Measurements from ENCODE around the gene PTPRQ. TPM values are rescaled to one million over a fixed set of nuclear protein-coding genes. Genes with fewer than 3 reads are reported as not detected.

The PTPRQ gene
- polyA plus RNA-seq, 1 donor (not counting 4 experiments of a cell fraction or from before 2014, with no cell fraction given) = 0.01 TPM

- no peak overlapping the region for H3K4me2 ChIP-seq (ENCODE audit: control insufficient read depth, extremely low read depth, insufficient read depth, low read depth, low read length)
- no peaks in the 10 kb centered on the region for H3K36me3 ChIP-seq (ENCODE audit: control insufficient read depth in 2 of 2, extremely low read depth in 1 of 2, insufficient read depth in 2 of 2, low read length in 2 of 2)
- H3K9me3 ChIP-seq (ENCODE audit: control insufficient read depth, low read depth, low read length) = no peaks in the 10 kb centered on the region
- no peak overlapping the region for H3K27ac ChIP-seq (ENCODE audit: control insufficient read depth, insufficient read depth, low read length)
- H3K4me1 ChIP-seq (ENCODE audit: control insufficient read depth, extremely low read depth, insufficient read depth, low read length) = no peaks in the 10 kb centered on the region
- H2AFZ ChIP-seq (ENCODE audit: control insufficient read depth, low read length) = no peak overlapping the region
- no peaks in the 10 kb centered on the region for H4K20me1 ChIP-seq (ENCODE audit: control insufficient read depth, extremely low read depth, insufficient read depth, low read length)
- H3K79me2 ChIP-seq (ENCODE audit: control insufficient read depth, insufficient read depth, low read length) = no peaks in the 10 kb centered on the region
- H3K4me3 ChIP-seq (ENCODE audit: control insufficient read depth in 2 of 3, extremely low read depth in 1 of 3, insufficient read depth in 2 of 3, low read depth in 1 of 3, low read length in 3 of 3) = no peak overlapping the region
- no peaks in the 10 kb centered on the region for H3K27me3 ChIP-seq (ENCODE audit: control insufficient read depth, extremely low read depth, insufficient read depth, low read length)
- H3K9me1 ChIP-seq (ENCODE audit: control insufficient read depth, extremely low read depth, insufficient read depth, low read length) = no peaks in the 10 kb centered on the region
- FAIRE-seq (no peak), DNase-seq (ENCODE audit: low read depth, low spot score) (no peak)
- dilution Hi-C loops (cut with MboI; ENCODE audit: extremely low pct_ligation_motif_present, low sequenced_read_pairs) = no loop called here
- no peak for TF ChIP-seq CTCF (optimal IDR thresholded peaks at IDR 0.05 in 1 of 3, IDR thresholded peaks at IDR 0.05 in 1 of 3, conservative IDR thresholded peaks at IDR 0.05 in 1 of 3; ENCODE audit: extremely low read depth in 1 of 3, insufficient read depth in 2 of 3, low read length in 3 of 3)
- no peak for TF ChIP-seq EZH2 (IDR thresholded peaks at IDR 0.05; ENCODE audit: low read length)
- H3K9ac ChIP-seq (ENCODE audit: control insufficient read depth, extremely low read depth, insufficient read depth, low read length) = no peak overlapping the region
Observed at GRCh38 chr12:80490329-80490728, 46.3 kb downstream of the PTPRQ start.

GRCh38 chr12:80491166-80491565 lies 47.1 kb downstream of the PTPRQ start:
- FAIRE-seq = no peak
- H3K4me1 ChIP-seq (ENCODE audit: control insufficient read depth, extremely low read depth, insufficient read depth, low read length) = no peaks in the 10 kb centered on the region
- no peaks in the 10 kb centered on the region for H3K36me3 ChIP-seq (ENCODE audit: control insufficient read depth in 2 of 2, extremely low read depth in 1 of 2, insufficient read depth in 2 of 2, low read length in 2 of 2)
- H2AFZ ChIP-seq (ENCODE audit: control insufficient read depth, low read length) = no peak overlapping the region
- H3K27me3 ChIP-seq (ENCODE audit: control insufficient read depth, extremely low read depth, insufficient read depth, low read length) = no peaks in the 10 kb centered on the region
- no peak overlapping the region for H3K4me3 ChIP-seq (ENCODE audit: control insufficient read depth in 2 of 3, extremely low read depth in 1 of 3, insufficient read depth in 2 of 3, low read depth in 1 of 3, low read length in 3 of 3)
- no peaks in the 10 kb centered on the region for H3K79me2 ChIP-seq (ENCODE audit: control insufficient read depth, insufficient read depth, low read length)
- TF ChIP-seq CTCF (optimal IDR thresholded peaks at IDR 0.05 in 1 of 3, IDR thresholded peaks at IDR 0.05 in 1 of 3, conservative IDR thresholded peaks at IDR 0.05 in 1 of 3; ENCODE audit: extremely low read depth in 1 of 3, insufficient read depth in 2 of 3, low read length in 3 of 3) (no peak), EZH2 (IDR thresholded peaks at IDR 0.05; ENCODE audit: low read length) (no peak)
- H4K20me1 ChIP-seq (ENCODE audit: control insufficient read depth, extremely low read depth, insufficient read depth, low read length) = no peaks in the 10 kb centered on the region
- no peak overlapping the region for H3K4me2 ChIP-seq (ENCODE audit: control insufficient read depth, extremely low read depth, insufficient read depth, low read depth, low read length)
- H3K9me1 ChIP-seq (ENCODE audit: control insufficient read depth, extremely low read depth, insufficient read depth, low read length) = no peaks in the 10 kb centered on the region
- no peak overlapping the region for H3K9ac ChIP-seq (ENCODE audit: control insufficient read depth, extremely low read depth, insufficient read depth, low read length)
- H3K9me3 ChIP-seq (ENCODE audit: control insufficient read depth, low read depth, low read length) = no peaks in the 10 kb centered on the region
- no peak overlapping the region for H3K27ac ChIP-seq (ENCODE audit: control insufficient read depth, insufficient read depth, low read length)
- dilution Hi-C loops (cut with MboI; ENCODE audit: extremely low pct_ligation_motif_present, low sequenced_read_pairs) = no loop called here
- no peak for DNase-seq (ENCODE audit: low read depth, low spot score)

Measured in keratinocyte (primary cell).